HepG2 (cell line): ENCODE results near the gene CERS6. TPM values are rescaled to one million over a fixed set of nuclear protein-coding genes. Genes with fewer than 3 reads are reported as not detected.

Experiments
- ATAC-seq: fragments of 200-7000 bp; cut with Tn5 transposase; 3 replicates; pipeline ENCODE4 v1.9.1; 2020; ENCODE audit warnings: mild to moderate bottlenecking, moderate library complexity
- BruUV-seq: library from RNA; stranded (reverse); fragments of 400-500 nt; replicated peaks from 2 replicates; lab custom pipeline; 2021; lab: Mats Ljungman, UMichigan
- CTCF ChIA-PET: fragments of 300-600 bp; formaldehyde crosslinking; extraction: SDS; loops from one replicate; lab custom pipeline; 2021; ENCODE audit warnings: low total read pairs, inconsistent platforms, low intra/inter-chr PET ratio; lab: Yijun Ruan, JAX
- POLR2A ChIA-PET: fragments of 350-600 bp; sonication (Branson Sonifier 250); formaldehyde crosslinking; loops from one replicate; lab custom pipeline; 2020; ENCODE audit warnings: antibody characterized with exemption, inconsistent platforms; lab: Yijun Ruan, JAX
- DNase-seq: peaks from one replicate; pipeline ENCODE4 v3.0.0-alpha.2; 2015; ENCODE audit warnings: low spot score
- FAIRE-seq: peaks from 3 replicates; lab custom pipeline; 2011; peaks lifted over from hg19 to GRCh38; lab: Jason Lieb, UNC
- H2AFZ ChIP-seq: one replicate; pipeline ENCODE4 v1.6.1; 2011; ENCODE audit warnings: low read length, inconsistent platforms
- H3K27ac ChIP-seq: fragments of 300-600 bp; 3 replicates; pipeline ENCODE4 v1.8.0; 2011; ENCODE audit warnings: mixed run types, mild to moderate bottlenecking, mixed read lengths, low read length, inconsistent platforms; ENCODE audit not compliant: insufficient read depth; ENCODE audit errors: extremely low read length
- H3K27me3 ChIP-seq, 2 experiments: fragments of 200-600 bp in 1 of 2; 2 replicates in 1 of 2; 3 replicates in 1 of 2; pipeline versions ENCODE4 v1.6.0 to v1.8.0; 2011; ENCODE audit warnings: low read length in 2 of 2, mild to moderate bottlenecking in 2 of 2, moderate library complexity in 2 of 2, inconsistent platforms in 1 of 2; ENCODE audit not compliant: insufficient read depth in 2 of 2, control insufficient read depth in 1 of 2
- H3K36me3 ChIP-seq, 2 experiments: fragments of 200-600 bp in 1 of 2; replicated peaks in 1 of 2; 2 replicates in 1 of 2; 3 replicates in 1 of 2; pipeline versions ENCODE4 v1.5.1 to v1.8.0; 2011; ENCODE audit warnings: low read length in 2 of 2, inconsistent platforms in 1 of 2; ENCODE audit not compliant: insufficient read depth in 2 of 2, control insufficient read depth in 1 of 2
- H3K4me1 ChIP-seq: 2 replicates; pipeline ENCODE4 v1.5.1; 2012; ENCODE audit warnings: low read length, inconsistent platforms; ENCODE audit not compliant: insufficient read depth
- H3K4me2 ChIP-seq: 2 replicates; pipeline ENCODE4 v1.6.0; 2011; ENCODE audit warnings: low read depth, low read length, inconsistent platforms
- H3K4me3 ChIP-seq, 3 experiments: fragments of 200-600 bp in 1 of 3; sonication (generic), shearing (Covaris generic) in 1 of 3; replicated peaks in 1 of 3; 2 replicates each; pipeline ENCODE4 v1.5.1; 2011 to 2016; ENCODE audit warnings: low read length in 3 of 3, inconsistent platforms in 2 of 3, low read depth in 2 of 3, mild to moderate bottlenecking in 2 of 3, control low read depth in 1 of 3, mixed read lengths in 1 of 3; ENCODE audit not compliant: insufficient read depth in 1 of 3
- H3K79me2 ChIP-seq: one replicate; pipeline ENCODE4 v1.6.1; 2011; ENCODE audit warnings: low read length, inconsistent platforms; ENCODE audit not compliant: insufficient read depth
- H3K9ac ChIP-seq: 2 replicates; pipeline ENCODE4 v1.6.0; 2011; ENCODE audit warnings: mild to moderate bottlenecking, low read depth, low read length, inconsistent platforms; ENCODE audit not compliant: insufficient read depth
- H3K9me3 ChIP-seq: 2 replicates; pipeline ENCODE4 v1.5.1; 2012; ENCODE audit warnings: mild to moderate bottlenecking, low read length
- H4K20me1 ChIP-seq: 2 replicates; pipeline ENCODE4 v1.6.0; 2011; ENCODE audit warnings: inconsistent platforms, mild to moderate bottlenecking, low read length, moderate library complexity; ENCODE audit not compliant: insufficient read depth
- CBX2 ChIP-seq, 2 experiments: fragments of 200-600 bp in 1 of 2; sonication (generic); formaldehyde crosslinking in 1 of 2; IDR thresholded peaks; 2 replicates each; pipeline versions ENCODE4 v1.7.0 to v1.8.1; 2018 to 2022; ENCODE audit warnings: low read depth in 2 of 2, low read length in 1 of 2, mild to moderate bottlenecking in 1 of 2, missing genetic modification reagents in 1 of 2
- CENPBD1 ChIP-seq: sonication (generic); formaldehyde crosslinking; IDR thresholded peaks from 2 replicates; pipeline ENCODE4 v1.8.0; 2022; ENCODE audit warnings: missing genetic modification reagents, low read depth, mild to moderate bottlenecking, borderline replicate concordance
- MEIS1 ChIP-seq: sonication (generic); formaldehyde crosslinking; IDR thresholded peaks from 2 replicates; pipeline ENCODE4 v1.9.0; 2021; ENCODE audit warnings: mild to moderate bottlenecking, missing genetic modification reagents, moderate library complexity, borderline replicate concordance
- NBN ChIP-seq: fragments of 450-650 bp; conservative IDR thresholded peaks from 2 replicates; pipeline ENCODE4 v1.6.1; 2017
- NFATC3 ChIP-seq: sonication (generic); formaldehyde crosslinking; IDR thresholded peaks from 2 replicates; pipeline ENCODE4 v1.5.1; 2020; ENCODE audit warnings: mild to moderate bottlenecking, missing genetic modification reagents
- RCOR2 ChIP-seq: IDR thresholded peaks from 2 replicates; pipeline ENCODE4 v1.6.1; 2016; ENCODE audit warnings: missing biosample characterization, missing genetic modification reagents
- REL ChIP-seq: sonication (generic); formaldehyde crosslinking; conservative IDR thresholded peaks from 2 replicates; pipeline ENCODE4 v1.8.0; 2022; ENCODE audit warnings: mild to moderate bottlenecking, missing genetic modification reagents, moderate library complexity
- SNAI1 ChIP-seq: sonication (generic); formaldehyde crosslinking; IDR thresholded peaks from 2 replicates; pipeline ENCODE4 v1.5.0; 2020; ENCODE audit warnings: mild to moderate bottlenecking, missing genetic modification reagents, borderline replicate concordance
- SOX13 ChIP-seq, 3 experiments: fragments of 450-650 bp in 1 of 3; sonication (generic) in 1 of 3; formaldehyde crosslinking in 1 of 3; IDR thresholded peaks in 2 of 3; conservative IDR thresholded peaks in 1 of 3; 2 replicates each; pipeline versions ENCODE4 v1.5.0 to v1.6.1; 2016 to 2020; ENCODE audit warnings: antibody characterized with exemption in 1 of 3, mild to moderate bottlenecking in 1 of 3, missing compliant biosample characterization in 1 of 3, missing genetic modification reagents in 1 of 3, moderate library complexity in 1 of 3
- ZBED4 ChIP-seq: sonication (generic); formaldehyde crosslinking; IDR thresholded peaks from 2 replicates; pipeline ENCODE4 v1.4.0; 2020; ENCODE audit warnings: missing genetic modification reagents, borderline replicate concordance
- ZBTB21 ChIP-seq: sonication (generic); formaldehyde crosslinking; IDR thresholded peaks from 2 replicates; pipeline ENCODE4 v1.4.0; 2020; ENCODE audit warnings: missing genetic modification reagents
- ZBTB7B ChIP-seq: sonication (generic); formaldehyde crosslinking; IDR thresholded peaks from 2 replicates; pipeline ENCODE4 v1.4.0; 2020; ENCODE audit warnings: missing genetic modification reagents
- ZFP1 ChIP-seq: IDR thresholded peaks from 2 replicates; pipeline ENCODE4 v1.6.1; 2016
- ZFP36L2 ChIP-seq: sonication (generic); formaldehyde crosslinking; IDR thresholded peaks from 2 replicates; pipeline ENCODE4 v1.4.0; 2020; ENCODE audit warnings: missing genetic modification reagents
- ZIK1 ChIP-seq: sonication (generic); formaldehyde crosslinking; IDR thresholded peaks from 2 replicates; pipeline ENCODE4 v1.5.0; 2020; ENCODE audit warnings: mild to moderate bottlenecking, low read depth, missing genetic modification reagents, borderline replicate concordance
- ZNF274 ChIP-seq: sonication (generic); formaldehyde crosslinking; IDR thresholded peaks from 2 replicates; pipeline ENCODE4 v1.5.1; 2020; ENCODE audit warnings: mild to moderate bottlenecking, missing genetic modification reagents
- ZNF335 ChIP-seq: sonication (generic); formaldehyde crosslinking; IDR thresholded peaks from 2 replicates; pipeline ENCODE4 v1.4.0; 2020; ENCODE audit warnings: missing genetic modification reagents
- ZNF558 ChIP-seq: sonication (generic); formaldehyde crosslinking; IDR thresholded peaks from 2 replicates; pipeline ENCODE4 v1.9.0; 2022; ENCODE audit warnings: mild to moderate bottlenecking, missing genetic modification reagents, borderline replicate concordance
- ZNF724P ChIP-seq: sonication (generic); formaldehyde crosslinking; IDR thresholded peaks from 2 replicates; pipeline ENCODE4 v1.8.0; 2022; ENCODE audit warnings: missing genetic modification reagents, borderline replicate concordance
- ZNF781 ChIP-seq: sonication (generic); formaldehyde crosslinking; IDR thresholded peaks from 2 replicates; pipeline ENCODE4 v1.5.1; 2020; ENCODE audit warnings: borderline replicate concordance, mild to moderate bottlenecking, missing genetic modification reagents; ENCODE audit errors: not compliant biosample characterization
- ZSCAN29 ChIP-seq: sonication (generic); formaldehyde crosslinking; conservative IDR thresholded peaks from 2 replicates; pipeline ENCODE4 v1.4.0; 2020; ENCODE audit warnings: mild to moderate bottlenecking, missing genetic modification reagents
- WGBS: methylation state at CpG from one replicate; pipeline ENCODE4 v1.1.6; 2017; ENCODE audit warnings: low lambda C conversion rate; 5-methylcytosine and 5-hydroxymethylcytosine counted together
- in situ Hi-C: cut with HindIII; loops from 2 replicates; pipeline ENCODE4 v1.10.0; 2017; ENCODE audit warnings: low pct_unique_long_range_greater_than_20kb; ENCODE audit not compliant: extremely low pct_ligation_motif_present
- intact Hi-C: fragments of 100-400 bp; cut with micrococcal nuclease; formaldehyde crosslinking; loops from one replicate; pipeline ENCODE4 v1.10.0; 2022; ENCODE audit not compliant: unreplicated experiment
- polyA plus RNA-seq, 8 experiments: library from polyadenylated mRNA; depleted of rRNA in 3 of 8; stranded (reverse) in 7 of 8; unstranded in 1 of 8; fragments of >200 nt; fragmentation: Illumina TruSeq in 4 of 8; extraction: Trizol in 4 of 8; gene quantifications; 2 replicates each; pipeline versions ENCODE4 v1.2.1 to v1.2.3, GENCODE V29; 2011 to 2016; ENCODE audit warnings: low read depth in 4 of 8, missing spikeins in 1 of 8, mixed read lengths in 1 of 8; ENCODE audit not compliant: insufficient read depth in 1 of 8
- total RNA-seq, 5 experiments: library from RNA; depleted of rRNA; stranded (reverse); fragments of >200 nt; fragmentation: Illumina TruSeq; extraction: Trizol; gene quantifications; 2 replicates each; pipeline ENCODE4 v1.2.3, GENCODE V29; 2016; ENCODE audit warnings: low read depth in 1 of 5

Gene CERS6
- total and polyA plus RNA-seq, 2 of the 13 experiments (the other 11 are each of a cell fraction or from before 2014, with no cell fraction given) = 10.1 to 20.3 TPM

GRCh38 chr2:168457190-168457895, 1.3 kb downstream of the CERS6 start:
- H3K27me3 ChIP-seq = no peaks in the 10 kb centered on the region; a peak in 1 of 5 replicates
- peak overlapping the region; percentile 80 for H3K9ac ChIP-seq
- DNase-seq = no peak
- ATAC-seq = no peak; the same call in 2 of the 3 replicates
- peak overlapping the region; percentile 81 to 88 (median 86) for H3K4me3 ChIP-seq
- peaks cover 15% of the 10 kb centered on the region for H3K9me3 ChIP-seq
- POLR2A ChIA-PET = no interaction called here
- peaks cover 59% of the 10 kb centered on the region for H3K4me1 ChIP-seq
- peak overlapping the region; percentile 93 for H3K4me2 ChIP-seq
- no peak for FAIRE-seq
- 11% methylated on average over 17 of the region's 17 CpGs for WGBS
- CTCF ChIA-PET = no interaction called here
- no TSS peak for BruUV-seq
- H3K36me3 ChIP-seq = no peaks in the 10 kb centered on the region
- peaks cover 6% of the 10 kb centered on the region; the same call in 1 of the 2 replicates for H4K20me1 ChIP-seq
- peaks cover 51% of the 10 kb centered on the region for H3K79me2 ChIP-seq
- intact Hi-C loops (loop anchor here (1.0 kb wide), 2 partner anchors 37 to 248 kb away; no protein-coding TSS in a partner anchor), in situ Hi-C loops (no loop called here)
- H2AFZ ChIP-seq = no peak overlapping the region
- peak overlapping the region; percentile 80 for H3K27ac ChIP-seq
- TF ChIP-seq ZBED4 (CRISPR knock-in tag) (no peak), MEIS1 (CRISPR knock-in tag) (no peak), ZNF274 (no peak), ZBTB7B (CRISPR knock-in tag) (no peak), REL (CRISPR knock-in tag) (peak; percentile 63; the same call in 1 of the 2 replicates), CENPBD1 (CRISPR knock-in tag) (no peak), RCOR2 (CRISPR knock-in tag) (no peak), ZNF335 (CRISPR knock-in tag) (no peak), ZNF558 (CRISPR knock-in tag) (no peak), ZBTB21 (CRISPR knock-in tag) (no peak), ZFP36L2 (no peak), ZSCAN29 (CRISPR knock-in tag) (0 out of 2 replicates have a peak, but pooled peaks have one; percentile 14), NFATC3 (CRISPR knock-in tag) (no peak), SNAI1 (CRISPR knock-in tag) (0 out of 2 replicates have a peak, but pooled peaks have one; percentile 2), ZFP1 (CRISPR knock-in tag) (no peak), ZIK1 (CRISPR knock-in tag) (no peak), CBX2 (IDR thresholded peaks at IDR 0.05; ENCODE audit: low read depth, low read length) (no peak), CBX2 (CRISPR knock-in tag; IDR thresholded peaks at IDR 0.05; ENCODE audit: low read depth) (no peak), NBN (no peak), SOX13 (IDR thresholded peaks at IDR 0.05) (no peak), SOX13 (CRISPR knock-in tag; conservative IDR thresholded peaks at IDR 0.05 in 1 of 2, IDR thresholded peaks at IDR 0.05 in 1 of 2) (no peak), ZNF724P (no peak), ZNF781 (no peak)
